Choroid plexus epithelial cell (primary cell): ENCODE measurements around the gene ADSL.

Source experiments
- DNase-seq: peaks from one replicate; pipeline ENCODE4 v3.0.0-alpha.2; 2010; ENCODE audit warnings: low read depth
- H3K4me3 ChIP-seq: 2 replicates; pipeline ENCODE4 v1.5.1; 2011; ENCODE audit warnings: low read depth, mild to moderate bottlenecking, control low read depth, low read length, moderate library complexity
- CTCF ChIP-seq: conservative IDR thresholded peaks from 2 replicates; pipeline ENCODE4 v1.5.1; 2011; ENCODE audit warnings: low read depth, mild to moderate bottlenecking, control low read depth, inconsistent platforms, low read length, moderate library complexity

The ADSL gene

GRCh38 chr22:40419718-40420117 is 73.4 kb downstream of the ADSL start:
- H3K4me3 ChIP-seq = no peak overlapping the region
- no peak for DNase-seq
- no peak for TF ChIP-seq CTCF

GRCh38 chr22:40420341-40421081 is 74.2 kb downstream of the ADSL start:
- no peak for TF ChIP-seq CTCF
- H3K4me3 ChIP-seq = no peak overlapping the region
- no peak for DNase-seq

- no peak for DNase-seq
- H3K4me3 ChIP-seq = no peak overlapping the region
- TF ChIP-seq CTCF = no peak
These were observed 74.7 kb downstream of the ADSL start for GRCh38 chr22:40421082-40421350.

- H3K4me3 ChIP-seq = no peak overlapping the region
- no peak for TF ChIP-seq CTCF
- no peak for DNase-seq
These were observed 75.6 kb downstream of the ADSL start for GRCh38 chr22:40421941-40422340.

- DNase-seq = no peak
- TF ChIP-seq CTCF = no peak
These were observed 76.4 kb downstream of the ADSL start for GRCh38 chr22:40422558-40423309.

GRCh38 chr22:40423310-40423688 is 77.0 kb downstream of the ADSL start:
- TF ChIP-seq CTCF = no peak
- DNase-seq = no peak
- no peak overlapping the region for H3K4me3 ChIP-seq

More at GRCh38 chr22:40422558-40423309, 76.4 kb downstream of the ADSL start:
- no peak overlapping the region for H3K4me3 ChIP-seq
